Fibroblast of skin of left quadriceps (primary cell): Measurements from ENCODE around the gene COL20A1.

Source experiments
- DNase-seq, 2 experiments: peaks; one replicate each; pipeline ENCODE4 v3.0.0-alpha.2; 2013; ENCODE audit warnings: low read depth in 2 of 2

COL20A1 gene

GRCh38 chr20:63308218-63308911, 15.4 kb downstream of the COL20A1 start:
- DNase-seq, result no peak

- no peak for DNase-seq
These were observed 16.5 kb downstream of the COL20A1 start for GRCh38 chr20:63309261-63310071.

GRCh38 chr20:63310265-63310991, 17.4 kb downstream of the COL20A1 start:
- DNase-seq, result no peak

- no peak for DNase-seq
These were observed 18.3 kb downstream of the COL20A1 start for GRCh38 chr20:63311186-63311832.

GRCh38 chr20:63311833-63312243, 18.9 kb downstream of the COL20A1 start:
- no peak for DNase-seq

GRCh38 chr20:63312273-63312672, 19.3 kb downstream of the COL20A1 start:
- DNase-seq, result no peak

GRCh38 chr20:63312690-63313348, 19.8 kb downstream of the COL20A1 start:
- no peak for DNase-seq

- no peak for DNase-seq
These were observed 20.5 kb downstream of the COL20A1 start for GRCh38 chr20:63313349-63314014.

- no peak for DNase-seq
These were observed 21.1 kb downstream of the COL20A1 start for GRCh38 chr20:63314015-63314471.

GRCh38 chr20:63314566-63315239, 21.7 kb downstream of the COL20A1 start:
- no peak for DNase-seq

GRCh38 chr20:63315240-63315689, 22.3 kb downstream of the COL20A1 start:
- DNase-seq, result no peak

GRCh38 chr20:63315731-63316491, 22.9 kb downstream of the COL20A1 start:
- no peak for DNase-seq

GRCh38 chr20:63316502-63316921, 23.5 kb downstream of the COL20A1 start:
- no peak for DNase-seq

- DNase-seq, result no peak
These were observed 24.1 kb downstream of the COL20A1 start for GRCh38 chr20:63317061-63317460.

- no peak for DNase-seq
These were observed 24.8 kb downstream of the COL20A1 start for GRCh38 chr20:63317601-63318291.

GRCh38 chr20:63318391-63319163, 25.6 kb downstream of the COL20A1 start:
- DNase-seq, result no peak

GRCh38 chr20:63319164-63320040, 26.4 kb downstream of the COL20A1 start:
- DNase-seq, result no peak
